NB4 (cell line): Measurements from ENCODE around the gene IL15RA.

Source experiments
- MYC ChIP-seq: IDR thresholded peaks from 2 replicates; pipeline ENCODE4 v1.6.1; 2011; ENCODE audit warnings: low read depth, low read length
- POLR2A ChIP-seq: IDR thresholded peaks from 2 replicates; pipeline ENCODE4 v1.6.1; 2011; ENCODE audit warnings: mild to moderate bottlenecking; ENCODE audit not compliant: insufficient read length; ENCODE audit errors: extremely low read depth
- TF ChIP-seq, protein P1 (sequence below): IDR thresholded peaks from 2 replicates; pipeline ENCODE4 v1.6.1; 2011; ENCODE audit warnings: low read depth, low read length
- TF ChIP-seq, protein P2 (sequence below): IDR thresholded peaks from one replicate; pipeline ENCODE4 v1.5.1; 2012; ENCODE audit warnings: low read depth, low read length

DNA sequence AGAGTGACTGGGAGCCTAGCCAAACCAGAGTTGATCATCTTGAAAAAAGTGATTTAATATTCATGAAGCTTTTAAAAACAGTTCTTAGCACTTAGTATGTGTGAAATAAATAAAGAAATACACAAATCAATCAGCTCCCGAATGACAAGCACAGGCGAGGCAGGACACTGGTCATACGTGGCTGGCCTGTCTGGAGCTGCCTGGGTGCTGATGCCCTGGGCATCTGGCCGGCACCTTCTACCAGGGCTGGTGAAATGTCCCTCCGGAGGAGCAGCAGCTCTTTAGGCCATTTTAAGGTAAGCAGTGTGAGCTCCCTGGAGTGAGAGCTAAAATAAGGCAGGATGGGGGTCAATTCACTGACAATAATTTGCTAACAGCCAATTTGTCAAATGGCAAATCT is 23.7 kb downstream of the IL15RA start:
- TF ChIP-seq, protein P1, sequence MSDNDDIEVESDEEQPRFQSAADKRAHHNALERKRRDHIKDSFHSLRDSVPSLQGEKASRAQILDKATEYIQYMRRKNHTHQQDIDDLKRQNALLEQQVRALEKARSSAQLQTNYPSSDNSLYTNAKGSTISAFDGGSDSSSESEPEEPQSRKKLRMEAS: no peak
- TF ChIP-seq MYC (no peak), POLR2A (no peak)
- TF ChIP-seq, protein P2, sequence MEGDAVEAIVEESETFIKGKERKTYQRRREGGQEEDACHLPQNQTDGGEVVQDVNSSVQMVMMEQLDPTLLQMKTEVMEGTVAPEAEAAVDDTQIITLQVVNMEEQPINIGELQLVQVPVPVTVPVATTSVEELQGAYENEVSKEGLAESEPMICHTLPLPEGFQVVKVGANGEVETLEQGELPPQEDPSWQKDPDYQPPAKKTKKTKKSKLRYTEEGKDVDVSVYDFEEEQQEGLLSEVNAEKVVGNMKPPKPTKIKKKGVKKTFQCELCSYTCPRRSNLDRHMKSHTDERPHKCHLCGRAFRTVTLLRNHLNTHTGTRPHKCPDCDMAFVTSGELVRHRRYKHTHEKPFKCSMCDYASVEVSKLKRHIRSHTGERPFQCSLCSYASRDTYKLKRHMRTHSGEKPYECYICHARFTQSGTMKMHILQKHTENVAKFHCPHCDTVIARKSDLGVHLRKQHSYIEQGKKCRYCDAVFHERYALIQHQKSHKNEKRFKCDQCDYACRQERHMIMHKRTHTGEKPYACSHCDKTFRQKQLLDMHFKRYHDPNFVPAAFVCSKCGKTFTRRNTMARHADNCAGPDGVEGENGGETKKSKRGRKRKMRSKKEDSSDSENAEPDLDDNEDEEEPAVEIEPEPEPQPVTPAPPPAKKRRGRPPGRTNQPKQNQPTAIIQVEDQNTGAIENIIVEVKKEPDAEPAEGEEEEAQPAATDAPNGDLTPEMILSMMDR: no peak
